ENCODE data around the gene GGTLC1.
"Not testable (repeated sequence)": the region's sequence is repeated elsewhere in the genome, so short reads cannot be mapped to it uniquely, and the experiment has no call there.

The GGTLC1 gene

DNA sequence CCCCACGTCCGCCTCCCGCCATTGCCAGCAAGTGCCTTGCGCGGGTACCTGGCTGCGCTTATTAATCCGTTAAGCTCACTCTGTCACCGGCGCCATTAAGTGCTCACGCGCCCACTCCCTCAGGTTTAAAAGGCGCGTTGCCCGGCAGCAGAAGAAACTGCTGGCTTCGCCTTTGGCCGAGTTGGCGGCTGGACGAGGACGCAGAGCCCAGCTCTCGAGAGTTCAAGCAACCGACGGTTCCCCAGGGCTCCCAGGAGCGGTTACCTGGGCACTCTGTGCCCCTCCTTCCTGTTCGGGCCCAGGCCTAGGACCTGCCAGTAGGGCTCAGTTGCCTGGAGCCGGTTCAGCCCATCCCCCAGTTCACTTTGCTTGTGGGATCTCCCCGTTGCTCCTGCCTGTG lies at the start of gene GGTLC1:
Gene GGTLC1, minus strand, starts transcription at position 219 of the 400 bp plus-strand sequence. CDS start 2,168 bp downstream, outside the sequence.
- no peak for DNase-seq (ENCODE audit: low spot score)

DNA sequence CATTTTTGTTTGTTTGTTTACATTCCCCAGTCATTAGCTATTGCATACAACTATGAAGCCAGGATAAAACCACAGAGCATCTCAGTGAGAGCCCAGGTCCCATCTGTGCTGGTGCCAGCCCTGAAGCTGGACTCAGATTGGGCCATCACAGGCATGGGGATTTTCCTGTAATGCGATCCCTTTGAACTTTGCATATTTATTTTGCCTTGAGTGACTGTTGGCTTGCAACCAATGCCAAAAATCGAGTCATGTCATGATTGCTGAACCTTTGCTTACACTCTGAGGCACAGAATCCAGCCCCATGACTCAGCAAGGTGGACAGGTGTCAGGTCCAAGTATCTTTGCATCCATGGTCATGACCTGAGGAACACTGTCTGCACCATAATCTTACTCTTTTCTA lies 46.2 kb upstream of the GGTLC1 start:
- DNase-seq (ENCODE audit: low spot score): no peak

DNA sequence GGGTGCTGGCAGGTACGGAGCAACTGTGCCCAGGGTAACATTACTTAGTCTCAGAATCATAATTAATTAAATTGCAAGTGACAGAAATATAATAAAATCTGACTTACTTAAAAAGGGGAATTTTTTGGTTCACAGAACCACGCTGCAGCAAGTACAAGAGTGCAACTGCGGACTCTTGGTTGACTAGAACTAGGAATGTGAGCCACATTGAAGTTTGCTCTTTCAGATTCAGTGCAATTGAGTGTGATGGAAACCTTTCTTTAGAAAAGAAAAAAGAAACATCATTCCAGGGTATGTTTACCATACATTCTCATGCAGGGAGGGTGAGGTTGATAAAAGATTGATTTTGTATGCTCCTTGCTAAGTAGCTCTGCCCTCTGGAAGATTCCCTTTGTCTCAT lies 45.0 kb upstream of the GGTLC1 start:
- DNase-seq (ENCODE audit: low spot score): no peak

DNA sequence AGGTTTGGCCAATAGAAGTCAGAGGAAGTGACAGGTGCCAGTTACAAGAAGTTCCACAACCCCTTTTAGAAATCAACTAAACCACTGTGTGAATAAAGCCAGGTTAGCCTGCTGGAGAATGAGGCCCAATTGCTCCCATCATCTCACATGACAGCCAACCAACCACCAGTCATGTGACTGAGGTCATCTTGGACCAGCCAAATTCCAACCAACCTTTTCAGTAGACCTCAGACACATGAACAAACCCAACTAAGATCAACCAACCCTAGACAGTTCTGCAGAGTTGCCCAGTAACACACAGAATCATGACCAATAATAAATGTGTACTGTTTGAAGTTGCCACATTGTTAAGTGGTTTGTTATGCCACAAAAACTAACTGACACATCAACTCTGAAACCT lies 44.6 kb upstream of the GGTLC1 start:
- DNase-seq (ENCODE audit: low spot score): no peak

DNA sequence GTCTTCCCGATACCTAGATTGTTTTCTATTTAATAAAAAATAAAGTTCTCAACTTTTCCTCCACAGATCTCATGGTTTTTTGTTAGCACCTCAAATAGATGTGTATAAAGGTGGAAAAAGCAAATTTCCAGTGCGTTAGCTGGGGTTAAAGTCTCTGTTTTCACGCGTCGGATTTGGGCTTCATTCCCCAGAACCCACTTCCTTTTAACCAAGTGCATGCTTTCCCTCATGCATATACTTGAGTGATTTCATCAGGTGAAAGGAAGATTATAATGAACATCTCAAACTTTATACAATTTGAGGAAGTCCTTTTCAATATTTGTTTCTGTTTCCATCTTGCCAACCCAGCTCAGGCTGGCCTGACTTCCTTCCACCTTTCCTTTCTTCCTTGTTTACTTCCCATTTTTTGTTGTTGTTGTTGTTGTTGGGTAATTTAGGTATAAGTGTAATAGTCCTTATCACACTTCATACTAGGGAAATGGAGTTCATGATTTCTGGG lies 43.9 kb upstream of the GGTLC1 start:
- DNase-seq (ENCODE audit: low spot score): no peak

DNA sequence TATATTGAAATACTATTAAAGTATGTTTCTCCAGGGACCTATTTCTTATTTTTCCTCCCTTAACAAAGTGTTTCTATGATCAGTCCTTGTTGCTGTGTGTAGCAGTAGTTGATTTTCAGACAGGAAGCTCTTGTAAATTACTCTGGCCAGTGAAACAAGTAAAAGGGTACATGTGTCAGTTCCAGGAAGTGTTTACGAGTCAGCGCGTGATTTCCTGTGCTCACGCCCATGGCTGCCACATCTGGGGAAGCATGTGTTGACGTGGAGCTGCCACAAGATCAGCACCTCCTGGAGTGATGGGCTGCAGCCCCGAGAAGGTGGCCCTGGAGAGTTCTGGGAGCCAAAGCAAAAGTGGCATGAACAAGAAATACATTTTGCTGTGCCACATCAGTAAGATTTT lies 38.6 kb upstream of the GGTLC1 start:
- peak; percentile 8 for DNase-seq (ENCODE audit: low spot score)

DNA sequence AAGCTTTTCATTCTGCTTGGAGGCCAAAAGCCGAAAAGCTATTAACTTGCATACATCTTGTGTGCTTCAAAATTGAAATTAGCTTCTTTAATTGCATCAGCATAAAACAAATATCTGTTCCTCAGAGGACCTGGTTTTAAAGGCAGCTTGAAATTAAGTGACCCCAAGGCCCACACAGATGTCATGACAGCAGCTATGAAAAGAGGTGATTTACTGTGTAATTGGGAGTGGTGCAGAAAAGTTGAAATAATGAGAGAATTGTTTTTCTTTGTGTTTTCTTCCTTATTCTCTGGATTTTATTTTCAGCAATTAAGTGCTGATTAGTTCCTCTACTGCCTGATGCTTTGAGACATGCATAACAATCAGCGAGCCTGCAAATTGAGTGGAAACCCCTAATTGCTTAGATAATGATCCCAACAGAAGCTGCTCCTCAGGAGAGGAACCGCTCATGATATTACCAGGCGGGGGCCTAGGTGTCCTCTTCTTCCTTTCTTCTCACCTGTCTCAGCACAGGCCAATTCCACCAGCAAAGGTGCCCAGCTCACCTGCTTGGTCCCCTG lies 34.1 kb upstream of the GGTLC1 start:
- no peak for DNase-seq (ENCODE audit: low spot score)

DNA sequence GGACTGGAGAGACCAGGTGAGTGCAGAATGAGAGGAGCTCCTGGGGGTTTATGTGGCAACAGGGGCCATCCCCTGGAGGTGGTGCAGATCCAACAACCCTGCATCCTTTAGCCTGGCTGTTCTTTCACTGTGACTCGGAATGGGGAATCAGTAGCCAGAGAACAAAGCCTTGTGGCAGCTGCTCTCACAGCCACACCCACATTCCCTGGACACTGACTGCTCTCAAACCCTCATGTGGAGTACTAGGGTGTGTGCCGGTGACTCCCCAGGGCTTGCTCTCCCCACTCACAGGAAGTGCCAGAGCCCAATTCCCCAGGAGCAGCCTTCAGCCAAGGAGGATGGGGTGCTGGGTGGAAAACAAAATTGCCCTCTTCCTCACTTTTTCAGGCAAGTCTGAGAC lies 30.2 kb upstream of the GGTLC1 start:
- DNase-seq (ENCODE audit: low spot score): no peak

DNA sequence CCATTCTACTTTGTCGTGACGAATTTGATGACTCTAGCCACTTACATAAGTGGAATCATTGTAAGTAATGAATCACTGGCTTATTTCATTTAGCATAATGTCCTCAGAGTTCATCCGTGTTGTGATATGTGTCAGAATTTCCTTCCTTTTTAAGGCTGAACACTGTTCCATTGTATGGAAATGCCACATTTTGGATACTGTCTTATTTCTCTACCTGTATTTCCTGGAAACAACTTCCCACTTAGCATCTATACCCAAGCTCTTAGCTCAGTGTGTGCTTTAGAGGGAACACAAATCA lies 28.8 kb upstream of the GGTLC1 start:
- DNase-seq (ENCODE audit: low spot score): no peak

DNA sequence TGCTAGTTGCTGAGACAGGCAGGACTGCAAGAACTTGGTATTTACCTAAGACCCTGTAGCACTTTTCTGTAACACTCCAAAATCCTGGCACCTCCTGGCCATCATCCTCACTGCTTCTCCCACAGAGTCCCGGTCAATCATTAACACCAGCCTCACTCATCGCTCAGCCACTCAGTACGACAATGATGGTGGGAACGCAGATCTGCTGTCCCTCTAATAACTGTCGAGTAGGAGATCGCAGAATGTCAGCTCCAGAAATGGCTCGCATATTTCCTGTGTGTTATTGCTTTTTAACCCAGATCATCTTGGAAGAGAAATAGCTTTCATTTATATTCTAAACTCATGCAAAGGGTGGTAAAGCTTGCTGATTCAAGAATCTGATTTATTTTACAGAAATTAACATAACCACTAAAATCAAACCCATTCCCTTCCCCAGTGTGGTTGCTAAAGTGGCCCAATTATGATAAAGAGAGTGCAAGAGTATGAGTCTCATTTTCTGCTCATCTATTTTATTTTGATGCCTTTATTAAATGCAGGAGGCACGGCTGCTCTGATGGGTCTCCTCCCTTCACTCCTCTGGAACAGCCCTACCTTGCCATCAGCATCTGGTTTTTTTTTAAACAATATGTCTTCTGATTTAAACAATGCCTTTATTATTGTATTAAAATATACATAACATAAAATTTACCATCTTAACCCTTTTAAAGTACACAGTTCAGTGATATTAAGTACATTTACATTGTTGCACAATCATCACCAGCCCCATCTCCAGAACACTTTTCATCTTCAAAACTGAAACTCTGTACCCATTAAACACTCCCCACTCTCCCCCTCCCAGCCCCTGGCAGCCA lies 28.3 kb upstream of the GGTLC1 start:
- DNase-seq (ENCODE audit: low spot score): no peak

DNA sequence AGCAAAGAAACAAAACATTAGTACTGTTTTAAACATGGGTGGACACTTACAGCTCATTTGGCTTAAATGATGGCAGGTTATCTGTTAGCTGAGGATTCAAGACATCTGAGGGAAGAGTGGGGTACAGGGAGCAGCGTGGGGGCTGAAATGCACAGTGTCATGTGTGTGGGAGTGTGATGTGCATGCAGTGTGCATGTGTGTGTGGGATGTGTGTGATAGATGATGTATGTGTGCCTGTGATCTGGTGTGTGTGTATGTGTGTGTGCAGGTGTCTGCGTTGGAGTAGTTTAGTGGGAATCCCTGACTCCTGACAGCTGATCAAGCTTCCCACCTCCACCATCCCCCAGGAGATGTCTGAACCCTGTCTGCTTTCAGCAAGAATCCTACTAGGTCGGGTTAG lies 25.4 kb upstream of the GGTLC1 start:
- DNase-seq (ENCODE audit: low spot score): no peak

DNA sequence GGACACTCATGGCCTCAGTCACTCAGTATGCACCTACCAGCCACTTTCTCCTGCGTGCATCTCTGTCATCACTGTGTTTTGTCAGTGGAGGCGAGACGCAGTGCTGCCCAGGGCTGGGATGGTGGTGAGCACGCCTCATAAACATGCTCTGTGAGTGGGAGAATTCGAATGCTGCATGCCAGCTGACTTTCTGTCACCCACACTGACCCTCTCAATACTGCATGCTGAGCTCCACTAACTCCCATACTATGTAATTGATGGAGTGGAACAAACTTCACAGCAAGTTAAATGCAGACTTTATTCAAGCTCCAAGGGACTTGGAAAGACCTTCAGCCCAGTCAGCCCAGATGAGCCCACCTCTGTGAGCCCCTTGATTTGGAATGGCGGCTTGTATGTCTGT lies 22.7 kb upstream of the GGTLC1 start:
- DNase-seq (ENCODE audit: low spot score): no peak

DNA sequence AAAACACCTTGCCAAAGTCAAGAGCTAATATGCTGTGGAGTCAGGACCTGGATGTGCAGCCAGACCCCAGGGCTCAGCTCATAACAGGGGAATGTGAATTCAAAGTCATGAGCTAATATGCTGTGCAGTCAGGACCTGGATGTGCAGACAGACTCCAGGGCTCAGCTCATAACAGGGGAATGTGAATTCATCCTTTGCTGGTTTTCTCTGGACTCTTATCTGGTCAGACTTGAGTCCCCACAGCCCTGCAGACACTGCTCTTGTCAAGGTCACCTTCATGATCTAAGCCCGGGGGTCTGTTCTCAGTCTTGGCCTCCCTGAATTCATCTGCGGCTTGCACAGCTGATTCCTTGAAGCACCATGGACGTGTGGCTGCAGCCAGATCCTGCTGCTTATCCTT lies 19.2 kb upstream of the GGTLC1 start:
- no peak for DNase-seq (ENCODE audit: low spot score)

DNA sequence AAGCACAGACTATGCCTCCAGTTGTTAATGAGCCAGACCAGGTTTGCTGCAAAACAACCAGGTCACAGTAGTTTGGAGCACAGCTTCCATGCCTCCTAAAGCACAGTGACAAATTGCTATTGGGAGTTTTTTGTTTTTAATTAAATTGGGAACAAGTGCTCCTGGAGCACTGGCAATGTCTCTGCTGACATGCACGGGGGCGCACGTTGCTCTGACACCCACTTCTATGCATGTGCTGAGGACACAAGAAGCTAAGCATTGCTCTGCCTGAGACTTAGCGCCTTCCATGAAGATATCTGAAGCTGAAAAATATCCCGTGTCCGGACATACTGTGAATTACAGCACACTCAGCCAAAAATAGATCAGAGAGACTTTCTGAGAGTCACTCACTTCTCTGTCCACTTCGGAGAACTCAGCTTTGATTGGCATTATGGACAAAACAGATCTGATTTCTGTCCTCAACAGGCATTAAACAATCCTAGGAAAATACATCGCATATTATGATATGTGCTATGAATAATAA lies 18.6 kb upstream of the GGTLC1 start:
- DNase-seq (ENCODE audit: low spot score): no peak

DNA sequence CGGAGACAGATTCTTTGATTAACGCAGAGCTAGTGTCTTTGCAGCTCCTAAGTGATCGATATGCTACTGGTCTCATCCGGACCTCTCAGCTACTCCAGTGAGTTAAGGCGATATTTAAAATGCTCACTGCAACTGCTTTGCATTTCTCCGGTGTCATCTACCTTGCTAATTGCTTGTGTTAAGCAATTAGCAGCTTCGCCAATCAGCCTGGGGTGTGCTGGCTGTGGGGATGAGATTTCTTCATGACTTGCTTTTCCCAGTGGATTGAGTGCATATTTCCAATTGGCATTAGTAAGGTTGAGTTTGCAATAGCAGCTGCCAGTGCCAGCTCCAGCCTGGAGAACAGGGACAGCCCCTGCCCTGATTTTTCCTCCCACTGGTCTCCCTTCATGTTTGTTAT lies 18.0 kb upstream of the GGTLC1 start:
- DNase-seq (ENCODE audit: low spot score): no peak

DNA sequence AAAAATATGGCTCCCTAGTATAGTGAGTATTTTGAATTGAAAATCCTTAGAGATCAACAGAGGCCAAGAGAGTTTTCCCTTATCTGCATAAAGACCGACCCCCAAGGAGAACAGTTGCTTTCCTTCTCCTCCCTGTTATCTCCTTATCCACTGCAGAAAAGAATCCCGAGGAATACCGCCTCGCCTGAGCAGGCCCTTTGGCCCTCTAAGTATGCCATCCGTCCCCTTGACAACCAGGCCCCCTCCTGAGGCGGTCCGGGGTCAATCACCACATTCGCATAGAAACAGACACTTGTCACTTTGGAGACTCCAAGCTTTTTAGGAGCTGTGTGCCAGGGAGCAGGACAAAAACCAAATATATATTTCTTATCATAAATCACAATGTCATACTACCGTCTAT lies 15.9 kb upstream of the GGTLC1 start:
- DNase-seq (ENCODE audit: low spot score): no peak

DNA sequence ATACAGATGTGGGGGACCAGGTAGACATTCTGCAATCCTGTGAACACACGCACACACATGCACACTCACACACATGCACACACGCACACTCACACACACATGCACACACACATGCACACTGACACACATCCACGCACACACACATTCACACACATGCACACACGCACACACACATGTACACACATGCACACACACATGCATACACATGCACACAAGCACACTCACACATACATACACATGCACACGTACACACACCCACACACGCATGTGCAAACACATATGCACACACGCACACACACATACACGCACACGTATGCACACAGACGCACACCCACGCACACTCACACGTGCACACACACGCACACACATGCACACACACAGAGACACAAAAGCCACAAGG lies 14.3 kb upstream of the GGTLC1 start:
- no peak for DNase-seq (ENCODE audit: low spot score)

DNA sequence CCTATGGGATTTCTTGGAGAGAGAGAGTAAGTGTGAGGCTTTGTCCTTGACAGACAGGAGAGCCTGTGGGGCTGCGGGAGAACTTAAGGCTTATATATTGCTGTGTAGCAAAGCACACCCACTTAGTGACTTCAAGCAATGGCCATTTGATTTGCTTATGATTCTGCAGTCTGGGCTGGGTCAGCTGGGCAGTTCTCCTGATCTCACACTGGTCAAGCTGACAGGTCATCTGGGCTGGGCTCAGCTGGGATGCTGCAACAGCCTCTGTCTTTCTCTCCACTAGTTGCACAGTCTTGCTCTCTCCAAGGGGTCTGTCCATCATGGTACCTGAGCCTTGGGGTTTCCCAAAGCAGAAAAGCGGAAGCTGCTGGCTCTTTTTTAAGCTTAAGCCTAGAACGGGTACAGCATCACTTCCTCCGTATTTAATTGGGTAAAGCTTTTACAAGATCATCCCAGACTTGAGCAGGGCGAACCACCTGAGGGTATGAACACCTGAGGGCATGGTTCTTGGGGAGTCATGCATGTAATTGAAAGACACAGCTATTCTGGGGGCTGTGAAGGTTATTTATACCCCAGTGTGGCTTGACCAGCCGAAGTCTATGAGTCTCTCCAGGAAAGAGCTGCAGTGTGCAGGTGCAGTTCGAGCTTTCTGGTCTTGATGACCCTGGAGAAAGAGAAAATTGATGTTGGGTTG lies 13.3 kb upstream of the GGTLC1 start:
- DNase-seq (ENCODE audit: low spot score): peak; percentile 46

DNA sequence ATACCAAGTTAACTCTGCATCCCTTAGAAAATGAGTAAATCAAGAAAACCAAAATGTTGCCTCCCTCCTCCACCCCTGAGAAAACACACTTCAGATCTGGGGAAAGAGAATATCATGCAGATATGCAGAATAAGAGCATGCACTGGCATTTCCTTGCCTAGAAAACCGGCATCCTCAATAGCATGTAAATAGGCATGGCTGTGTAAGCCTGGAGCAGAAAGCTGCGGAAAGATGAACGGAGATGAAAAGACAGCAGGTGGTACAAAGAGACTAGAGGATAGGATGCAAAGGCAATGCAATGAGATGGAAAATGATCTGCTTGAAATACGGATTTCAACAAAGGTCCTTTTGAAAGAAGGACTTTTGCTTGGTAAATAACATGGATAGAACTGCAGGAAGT lies 10.3 kb upstream of the GGTLC1 start:
- no peak for DNase-seq (ENCODE audit: low spot score)

DNA sequence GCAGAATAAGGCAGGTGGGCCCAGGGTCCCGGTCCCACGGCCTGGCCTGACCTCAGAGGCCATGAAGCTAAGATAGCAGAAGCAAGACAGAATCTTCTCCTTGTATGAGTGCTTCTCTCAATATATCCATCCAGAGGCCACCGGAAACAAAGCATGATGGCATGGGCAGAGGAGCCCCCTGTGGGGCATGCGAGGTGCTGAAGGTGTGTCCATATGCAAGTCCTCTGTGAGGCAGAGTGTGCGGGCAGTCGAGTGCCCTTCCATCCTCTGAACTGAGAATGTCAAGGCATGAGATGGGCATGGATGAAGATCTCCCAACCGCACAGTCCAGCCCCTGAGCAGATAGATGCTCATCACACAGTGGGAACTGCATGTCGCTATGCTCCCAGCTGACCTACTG lies 9.8 kb upstream of the GGTLC1 start:
- DNase-seq (ENCODE audit: low spot score): no peak

DNA sequence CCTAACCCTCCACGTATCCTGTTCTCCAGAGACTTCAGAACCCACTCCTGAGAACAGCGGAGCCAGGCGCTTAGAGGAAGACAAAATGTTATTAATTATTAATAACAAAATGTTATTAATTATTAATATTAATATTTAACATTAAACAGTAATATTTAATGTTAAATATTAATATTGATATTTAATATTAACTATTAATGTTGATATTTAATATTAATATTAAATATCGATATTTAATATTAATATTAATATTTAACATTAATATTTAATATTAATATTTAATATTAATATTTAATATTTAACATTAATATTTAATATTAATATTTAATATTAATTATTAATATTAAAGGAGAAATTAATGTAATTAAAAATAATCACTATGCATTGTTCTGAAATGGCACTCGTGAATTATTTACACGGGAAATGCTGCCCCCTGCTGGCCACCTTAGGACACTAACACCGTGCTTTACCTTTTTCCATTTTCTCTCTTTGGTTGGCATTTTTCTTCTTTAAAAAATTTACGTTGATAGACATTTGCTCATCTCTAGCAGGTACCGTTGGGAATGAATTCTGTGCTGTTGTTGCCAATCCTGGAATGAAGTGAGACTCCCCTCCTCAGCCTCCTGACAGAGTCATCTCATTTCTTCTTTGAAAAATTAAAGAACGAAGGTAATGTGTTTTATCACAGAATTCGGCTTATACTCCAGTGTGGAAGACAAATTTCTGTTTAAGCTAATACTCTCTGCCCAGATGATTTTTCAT lies 7.5 kb upstream of the GGTLC1 start:
- DNase-seq (ENCODE audit: low spot score): no peak

DNA sequence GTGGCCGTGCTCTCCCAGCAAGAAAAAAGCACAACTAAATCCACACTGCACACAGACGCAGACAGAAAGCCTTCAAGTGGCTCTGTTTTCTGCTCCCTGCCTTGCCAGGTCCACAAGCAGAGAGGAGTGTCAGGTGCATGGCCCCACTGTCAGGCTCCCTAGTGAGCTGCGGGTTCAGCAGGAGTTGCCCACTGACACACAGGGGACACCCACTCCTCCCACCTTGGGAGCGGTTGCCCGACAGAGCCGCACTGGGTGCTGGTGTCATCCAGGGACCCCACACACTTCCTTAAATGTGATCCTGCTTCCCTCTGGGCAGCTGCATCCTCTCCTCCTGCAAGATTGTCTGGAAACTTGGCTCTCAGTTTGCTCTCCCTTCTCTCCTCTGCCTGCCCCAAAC lies 6.7 kb upstream of the GGTLC1 start:
- DNase-seq (ENCODE audit: low spot score): not testable (repeated sequence)
